HG02759 (cell line): Measurements from ENCODE around the gene TMEM106C.

Experiments
- ATAC-seq: cut with Tn5 transposase; IDR thresholded peaks from one replicate; pipeline ENCODE4 v1.9.1; 2021; ENCODE audit warnings: mild to moderate bottlenecking, moderate library complexity; ENCODE audit not compliant: unreplicated experiment

Gene TMEM106C, protein sequence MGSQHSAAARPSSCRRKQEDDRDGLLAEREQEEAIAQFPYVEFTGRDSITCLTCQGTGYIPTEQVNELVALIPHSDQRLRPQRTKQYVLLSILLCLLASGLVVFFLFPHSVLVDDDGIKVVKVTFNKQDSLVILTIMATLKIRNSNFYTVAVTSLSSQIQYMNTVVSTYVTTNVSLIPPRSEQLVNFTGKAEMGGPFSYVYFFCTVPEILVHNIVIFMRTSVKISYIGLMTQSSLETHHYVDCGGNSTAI

DNA sequence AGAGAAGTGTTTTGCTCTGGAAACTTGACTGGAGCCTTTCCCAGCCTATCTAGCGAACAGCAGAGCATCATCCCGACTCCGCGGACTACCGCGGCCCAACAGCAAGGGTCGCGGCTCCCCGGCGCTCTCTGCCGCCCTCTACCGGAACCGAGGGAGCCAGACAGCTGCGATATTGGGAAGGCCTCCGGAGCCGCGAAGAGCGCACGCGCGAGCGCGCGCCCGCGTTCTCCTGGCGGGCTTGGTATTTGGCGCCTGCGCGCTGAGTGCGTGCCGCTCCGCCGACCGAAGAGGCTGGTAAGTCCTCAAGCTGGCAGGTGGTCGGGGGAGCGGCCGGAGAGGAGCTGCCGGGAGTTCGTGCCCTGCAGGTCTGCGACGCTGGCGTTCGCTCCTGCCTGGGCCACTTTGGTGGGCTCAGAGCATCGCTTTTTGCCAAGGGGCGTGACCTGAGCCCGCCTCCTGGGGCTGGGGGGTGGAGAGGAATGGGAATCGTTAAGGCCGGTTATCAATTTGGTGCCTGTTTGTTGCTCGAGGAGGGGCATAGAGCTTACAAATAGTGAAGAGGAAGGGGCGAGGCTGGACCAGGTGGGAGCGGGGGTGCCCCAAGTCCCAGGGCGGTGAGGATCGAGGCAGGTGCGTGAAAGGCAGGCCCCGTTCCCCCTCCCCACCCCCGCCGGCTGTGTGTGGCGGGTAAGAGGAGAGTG lies at the start of gene TMEM106C:
TSS of gene TMEM106C (plus strand) at position 257 of the 701 bp plus-strand sequence. CDS start 641 bp downstream, outside the sequence.
- ATAC-seq = peak; percentile 95

DNA sequence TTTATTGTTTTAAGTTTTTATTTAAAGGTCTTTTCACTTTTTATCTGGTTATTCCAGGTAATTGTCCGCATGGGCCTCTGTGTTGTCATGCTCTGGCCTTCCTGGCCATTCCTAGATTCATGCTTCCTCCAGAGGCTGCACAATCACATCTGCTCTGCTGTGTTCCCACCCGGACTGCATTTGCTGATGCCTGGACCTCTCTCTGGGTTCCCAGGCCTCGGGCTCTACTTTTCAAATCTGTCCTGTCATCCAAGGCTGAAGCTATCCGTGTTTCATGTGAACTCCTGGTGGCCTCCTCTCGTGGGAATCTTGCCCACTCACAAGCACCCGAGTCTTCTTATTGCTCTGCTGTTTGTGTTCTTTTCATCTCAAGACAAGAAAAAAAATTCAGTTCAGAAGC lies 42.5 kb upstream of the TMEM106C start:
- no peak for ATAC-seq

DNA sequence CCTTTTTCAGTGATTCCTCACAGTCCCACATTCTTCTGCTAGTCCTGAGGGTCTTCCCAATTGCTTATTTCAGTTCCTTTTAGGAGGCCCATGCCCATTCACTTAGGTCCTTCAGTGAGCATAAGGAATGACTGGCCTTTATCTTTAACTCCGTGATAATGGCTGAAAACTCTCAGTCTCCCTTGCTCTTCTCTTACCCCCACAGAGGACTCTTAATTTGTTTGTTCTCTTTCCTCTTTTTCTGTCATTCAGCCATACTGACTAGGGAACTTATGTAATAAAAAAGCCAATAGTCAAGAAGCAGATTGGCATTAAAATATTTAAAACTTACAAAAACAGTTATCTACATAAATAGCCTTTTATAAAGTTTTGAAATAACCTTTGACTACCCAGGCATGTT lies 41.5 kb upstream of the TMEM106C start:
- no peak for ATAC-seq

DNA sequence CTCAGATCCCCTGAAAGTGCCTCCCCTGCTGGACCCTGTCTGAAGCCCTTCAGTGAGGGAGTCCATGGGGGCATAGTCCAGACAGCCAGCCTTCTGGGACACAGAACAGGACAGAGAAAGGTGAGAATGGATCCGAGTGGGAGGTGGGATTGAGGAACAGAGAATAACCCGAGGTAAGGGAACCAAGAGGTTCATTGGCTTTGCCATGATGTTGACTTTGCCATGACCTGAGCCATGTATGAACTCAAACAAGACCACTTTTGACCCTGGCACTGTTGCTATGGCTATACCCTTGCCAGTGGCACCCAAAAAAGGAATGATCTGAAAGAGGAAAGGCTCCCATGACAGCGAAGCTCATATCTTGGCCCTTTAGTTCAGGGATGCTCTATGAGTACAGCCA lies 36.0 kb upstream of the TMEM106C start:
- no peak for ATAC-seq

DNA sequence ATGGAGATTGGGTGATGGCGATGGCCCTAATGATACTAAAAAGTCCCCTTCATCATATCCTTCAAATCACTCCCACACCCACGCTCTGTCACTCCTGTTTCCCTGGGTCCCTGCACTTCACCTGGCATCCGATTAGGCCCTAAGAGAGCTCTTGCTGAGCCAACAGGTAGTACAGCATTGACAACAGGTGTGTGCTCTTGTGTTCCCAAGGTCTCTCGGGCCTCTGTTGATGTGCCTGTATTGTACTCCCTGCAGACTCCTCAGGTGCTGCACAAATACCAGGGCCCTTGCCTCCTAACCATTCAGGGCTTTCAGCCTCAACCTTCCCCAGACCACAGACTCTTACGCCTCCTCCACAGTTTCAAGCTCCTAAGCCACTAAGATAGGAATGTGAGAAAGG lies 32.8 kb upstream of the TMEM106C start:
- no peak for ATAC-seq

DNA sequence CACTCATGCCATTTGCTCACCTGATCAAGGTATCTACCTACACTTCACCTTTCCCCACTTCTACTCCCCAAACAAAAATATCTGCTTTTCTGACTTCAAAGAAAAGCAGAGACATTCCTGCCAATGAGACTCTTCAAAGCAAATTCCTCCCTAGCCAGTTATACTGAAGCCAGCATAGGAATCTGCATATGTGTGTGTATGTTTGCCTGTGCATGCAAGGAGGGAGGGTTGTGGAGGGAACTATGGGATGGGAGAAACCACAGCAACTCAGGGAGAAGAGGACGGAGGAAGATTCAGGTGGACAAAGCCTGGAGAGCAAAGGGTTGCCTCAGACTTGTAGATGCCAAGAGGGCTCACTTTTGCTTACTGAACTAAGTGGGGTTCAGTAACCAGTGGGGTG lies 32.2 kb upstream of the TMEM106C start:
- ATAC-seq = no peak

DNA sequence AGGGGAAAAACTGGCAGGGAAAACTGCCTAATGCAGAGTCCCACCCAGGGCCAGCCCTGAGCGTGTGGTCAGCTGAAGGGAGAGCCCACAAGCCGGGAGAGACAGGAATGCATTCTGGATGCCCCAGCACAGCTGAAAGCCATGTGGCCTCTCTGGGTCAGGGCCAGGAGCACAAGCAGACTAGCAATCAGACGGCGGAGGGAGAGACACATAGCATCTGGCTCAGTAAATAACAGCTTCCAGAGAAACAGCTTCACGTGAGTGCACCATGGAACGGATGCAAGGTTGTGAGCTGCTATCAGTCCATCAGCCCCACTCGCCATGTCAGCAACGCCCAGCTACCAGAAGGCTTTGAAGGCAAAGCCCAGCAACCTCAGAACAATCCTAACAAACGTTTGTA lies 28.2 kb upstream of the TMEM106C start:
- no peak for ATAC-seq

DNA sequence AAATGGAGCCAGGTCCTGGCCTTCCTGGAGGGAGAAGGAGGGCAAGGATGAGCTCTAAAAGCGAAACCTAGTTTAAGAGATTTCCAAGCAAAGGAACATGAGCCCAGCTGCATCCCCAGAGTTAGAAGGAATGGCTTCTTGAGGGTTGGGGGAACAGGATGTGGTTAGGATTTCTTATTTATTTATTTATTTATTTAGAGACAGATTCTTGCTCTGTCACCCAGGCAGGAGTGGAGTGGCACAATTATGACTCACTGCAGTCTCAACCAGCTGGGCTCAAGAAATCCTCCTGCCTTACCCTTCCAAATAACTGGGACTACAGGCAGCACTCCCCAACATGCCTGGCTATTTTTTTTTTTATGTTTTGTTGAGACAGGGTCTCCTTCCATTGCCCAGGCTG lies 25.3 kb upstream of the TMEM106C start:
- no peak for ATAC-seq

DNA sequence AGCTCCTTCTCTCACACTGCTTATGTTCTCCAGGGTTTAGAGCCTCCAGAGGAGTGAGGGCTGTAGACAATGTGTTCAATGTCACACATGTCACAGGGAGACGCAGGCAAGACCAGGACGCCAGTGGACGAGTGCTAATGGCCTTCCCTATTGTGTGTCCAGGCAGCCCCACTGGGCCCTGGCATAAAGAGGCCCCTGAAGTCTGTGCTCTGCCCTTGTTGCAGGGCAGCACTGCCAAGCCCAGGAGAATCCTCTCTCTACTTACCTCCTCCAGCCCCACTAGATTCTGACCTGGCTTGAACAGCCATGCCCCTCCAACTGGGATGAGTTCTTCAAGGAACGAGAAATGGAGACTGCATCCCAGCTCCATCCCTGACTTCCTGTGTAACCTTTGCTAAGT lies 24.8 kb upstream of the TMEM106C start:
- ATAC-seq = no peak

DNA sequence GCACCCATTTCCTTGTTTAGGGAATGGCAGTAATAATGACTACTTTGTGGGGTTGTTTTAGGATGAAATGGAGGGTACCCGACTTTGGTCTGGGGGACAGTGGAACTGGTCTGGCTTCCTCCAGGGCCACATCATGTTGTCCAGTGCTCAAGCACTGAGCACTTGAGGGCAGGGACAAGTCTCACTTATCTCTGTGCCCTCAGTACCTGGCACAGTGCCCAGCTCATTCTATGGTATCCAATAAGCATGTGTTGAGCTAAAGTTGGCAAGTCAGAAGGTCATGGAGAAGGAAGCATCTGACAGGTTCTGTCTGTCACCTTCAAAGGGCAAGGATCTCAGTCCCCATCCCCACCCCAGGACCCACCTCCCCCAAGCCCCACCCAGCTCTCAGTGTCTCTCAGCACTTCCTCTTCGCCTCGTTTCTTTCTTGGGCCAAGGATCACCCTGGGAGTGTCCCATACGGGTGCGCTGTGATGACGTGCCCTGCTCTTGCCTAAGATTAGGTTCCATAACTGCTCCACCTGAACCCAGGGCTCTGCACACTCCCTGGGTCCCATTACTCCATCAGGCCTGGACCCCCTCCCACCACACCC lies 24.3 kb upstream of the TMEM106C start:
- no peak for ATAC-seq

DNA sequence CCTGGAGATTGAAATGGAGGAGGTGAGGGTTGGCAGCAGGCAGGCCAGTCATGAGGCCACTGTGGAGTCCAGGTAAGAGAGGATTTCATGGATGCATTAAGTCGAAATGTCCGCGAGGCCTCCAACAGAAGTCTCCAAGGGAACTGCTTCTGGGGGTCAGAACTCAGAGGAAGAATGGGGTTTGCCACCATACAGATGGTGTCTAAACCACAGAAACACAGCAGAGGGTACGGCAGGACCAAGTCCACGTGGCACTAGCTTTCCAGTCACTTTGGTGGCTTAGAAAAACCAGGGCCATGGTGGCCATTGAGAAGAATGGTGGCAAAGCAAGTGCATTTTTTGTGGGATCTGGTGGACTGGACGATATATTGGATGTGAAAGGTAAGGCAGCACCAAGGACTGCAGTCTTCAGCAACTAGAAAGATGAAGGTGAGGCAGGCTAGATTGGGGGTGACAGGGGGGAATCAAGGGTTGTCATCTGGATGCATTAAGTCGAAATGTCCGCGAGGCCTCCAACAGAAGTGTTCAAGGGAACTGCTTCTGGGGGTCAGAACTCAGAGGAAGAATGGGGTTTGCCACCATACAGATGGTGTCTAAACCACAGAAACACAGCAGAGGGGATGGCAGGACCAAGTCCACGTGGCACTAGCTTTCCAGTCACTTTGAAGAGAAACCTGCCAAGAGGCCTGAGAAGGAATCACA lies 22.5 kb upstream of the TMEM106C start:
- no peak for ATAC-seq

DNA sequence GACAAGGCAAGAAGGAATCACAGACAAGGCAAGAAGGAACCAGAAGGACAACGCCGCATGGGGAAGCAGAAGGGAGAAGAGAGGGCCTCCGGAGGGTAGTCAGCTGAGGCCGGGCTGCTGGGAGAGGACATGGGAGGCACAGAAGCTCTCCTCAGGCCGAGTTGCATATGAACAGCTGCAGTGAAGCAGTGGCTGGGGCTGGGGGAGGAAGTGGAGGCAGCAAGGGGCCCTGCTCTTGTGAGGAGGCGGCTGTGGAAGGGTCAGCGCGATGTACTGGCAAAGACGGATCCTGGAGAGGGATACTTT lies 22.0 kb upstream of the TMEM106C start:
- no peak for ATAC-seq

DNA sequence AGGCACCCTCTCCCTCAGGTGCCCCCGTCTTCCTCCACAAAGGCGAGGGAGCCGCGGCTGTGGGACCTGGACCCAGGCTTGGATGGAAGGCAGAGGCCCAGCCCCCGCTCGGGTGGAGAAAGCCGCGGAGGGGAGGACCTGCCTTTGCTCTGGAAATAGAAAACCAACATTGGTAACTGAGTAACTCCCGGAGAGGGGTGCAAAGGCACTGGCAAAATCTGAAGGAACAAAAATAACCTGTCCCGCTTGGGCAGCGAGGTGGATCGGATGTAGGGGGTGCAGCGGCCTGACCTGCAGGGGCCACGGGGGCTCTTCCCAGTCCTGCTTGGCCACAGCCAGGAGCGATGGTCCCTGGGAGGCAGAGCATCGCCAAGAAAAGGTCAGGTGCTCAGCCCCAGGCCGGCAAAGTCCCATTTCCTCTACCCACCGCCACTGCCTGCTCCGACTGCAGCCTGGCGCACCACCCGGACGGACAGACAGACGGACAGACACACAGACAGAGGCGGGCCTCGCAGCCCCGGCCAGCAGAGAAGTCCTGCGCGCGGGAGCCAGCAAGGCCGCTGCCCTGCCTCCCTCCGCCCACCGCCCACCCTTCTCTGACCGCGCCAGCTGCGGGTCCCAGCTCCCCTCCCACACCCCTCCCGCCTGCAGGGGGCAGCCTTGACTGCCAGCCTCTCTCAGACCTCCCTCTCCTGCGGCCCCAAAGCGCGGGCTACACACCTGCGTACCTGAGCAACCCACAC lies 21.4 kb upstream of the TMEM106C start:
- ATAC-seq = no peak

DNA sequence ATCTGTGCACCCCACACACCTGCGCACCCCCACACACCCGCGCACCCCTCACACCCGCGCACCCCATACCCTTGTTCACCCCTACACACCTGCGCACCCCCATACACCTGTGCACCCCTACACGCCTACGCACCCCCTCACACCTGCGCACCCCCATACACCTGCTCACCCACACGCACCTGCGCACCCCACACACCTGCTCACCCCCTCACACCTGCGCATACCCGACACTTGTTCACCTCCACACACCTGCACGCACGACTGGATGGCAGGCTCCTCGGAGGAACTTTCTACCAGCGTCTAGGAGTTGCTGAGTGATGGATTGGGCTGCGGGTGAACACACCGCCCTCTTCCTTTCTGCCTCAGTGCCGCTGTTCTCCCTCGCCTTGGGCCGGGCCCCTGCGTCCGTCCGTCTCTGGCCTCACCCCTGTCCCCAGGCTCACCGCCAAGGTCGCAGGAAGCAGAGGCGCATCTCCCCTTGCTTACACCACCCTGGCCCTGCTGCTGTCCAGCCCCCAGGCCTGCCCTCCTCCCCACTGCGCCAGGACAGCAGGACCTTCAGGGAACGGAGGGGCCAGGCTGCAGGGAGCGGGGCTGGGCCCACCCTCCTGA lies 20.7 kb upstream of the TMEM106C start:
- no peak for ATAC-seq

DNA sequence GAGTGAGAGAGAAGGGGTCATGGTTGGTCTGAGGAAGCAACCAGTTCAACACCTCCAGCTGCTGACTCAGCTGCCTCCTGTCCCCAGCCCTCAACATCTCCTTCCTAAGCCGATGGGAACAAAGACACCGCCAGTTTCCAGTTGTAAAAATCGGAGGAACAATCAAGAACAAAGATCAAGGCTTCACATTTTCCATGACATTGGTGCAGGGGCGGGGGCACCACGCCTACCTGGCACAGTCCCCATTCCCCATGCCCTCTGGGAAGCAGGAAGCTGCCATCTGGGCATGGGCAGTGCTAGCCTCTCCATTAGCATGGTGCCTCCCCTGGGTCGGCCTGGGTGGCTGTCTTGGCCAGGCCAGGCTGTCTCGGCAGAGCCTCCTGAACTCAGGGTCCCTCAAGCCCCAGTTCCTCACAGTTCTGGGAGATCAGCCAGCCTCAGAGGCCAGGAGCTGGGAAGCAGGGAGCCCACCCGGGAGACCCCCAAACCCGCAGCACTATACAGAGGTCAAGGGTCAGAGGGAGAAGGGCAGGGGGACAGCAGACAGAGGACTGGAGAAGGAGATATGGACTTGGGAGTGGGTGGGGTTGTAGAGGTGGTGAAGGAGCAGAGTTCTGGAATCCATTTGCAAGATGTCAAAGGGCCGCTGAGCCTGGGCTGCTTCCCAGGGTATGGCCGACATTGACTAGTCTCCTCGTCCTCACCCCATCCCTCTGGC lies 19.6 kb upstream of the TMEM106C start:
- no peak for ATAC-seq

DNA sequence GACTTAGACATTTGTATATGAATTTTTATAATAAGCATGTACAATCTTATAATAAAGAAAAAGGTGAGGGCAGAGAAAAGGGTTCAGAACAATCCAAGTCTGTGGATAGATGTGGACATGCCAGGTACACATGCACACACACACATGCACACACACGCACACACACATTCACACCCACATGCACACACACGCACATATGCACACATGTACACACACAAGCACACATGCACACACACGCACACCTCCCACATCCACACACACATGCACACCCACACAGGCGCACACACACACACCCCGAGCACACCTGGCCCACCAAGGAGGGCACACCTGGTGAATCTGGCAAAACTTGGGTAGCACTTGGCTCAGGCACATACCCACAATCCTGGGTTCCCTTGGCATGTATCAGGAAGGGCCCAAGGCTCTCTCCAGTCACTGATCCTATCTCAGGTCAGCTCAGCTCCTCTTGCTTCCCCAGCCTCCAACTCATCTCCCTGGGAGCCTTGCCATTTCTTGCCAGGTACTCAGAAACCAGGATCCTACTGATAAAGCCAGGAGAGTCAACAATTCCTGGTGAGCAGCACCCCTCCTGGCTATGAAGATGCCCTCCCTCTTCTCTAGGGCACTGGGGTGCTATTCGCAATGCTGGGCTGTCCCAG lies 18.6 kb upstream of the TMEM106C start:
- no peak for ATAC-seq

DNA sequence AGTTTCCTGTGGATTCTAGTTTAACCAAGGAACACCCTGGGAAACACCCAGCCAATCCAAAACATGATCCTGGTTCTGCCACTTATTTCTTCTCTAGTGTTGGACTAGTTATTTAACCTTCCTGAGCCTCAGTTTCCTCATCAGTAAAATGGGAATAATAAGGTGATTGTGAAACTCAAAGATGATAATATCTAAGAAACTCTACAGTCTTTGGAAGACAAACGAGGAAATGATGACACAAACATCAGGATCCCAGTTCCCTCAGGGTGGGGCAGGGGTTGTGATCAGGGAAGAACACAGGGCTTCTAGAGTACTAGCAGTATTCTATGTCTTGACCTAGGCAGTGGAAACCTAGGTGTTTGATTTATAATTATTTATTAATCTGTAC lies 18.1 kb upstream of the TMEM106C start:
- no peak for ATAC-seq

DNA sequence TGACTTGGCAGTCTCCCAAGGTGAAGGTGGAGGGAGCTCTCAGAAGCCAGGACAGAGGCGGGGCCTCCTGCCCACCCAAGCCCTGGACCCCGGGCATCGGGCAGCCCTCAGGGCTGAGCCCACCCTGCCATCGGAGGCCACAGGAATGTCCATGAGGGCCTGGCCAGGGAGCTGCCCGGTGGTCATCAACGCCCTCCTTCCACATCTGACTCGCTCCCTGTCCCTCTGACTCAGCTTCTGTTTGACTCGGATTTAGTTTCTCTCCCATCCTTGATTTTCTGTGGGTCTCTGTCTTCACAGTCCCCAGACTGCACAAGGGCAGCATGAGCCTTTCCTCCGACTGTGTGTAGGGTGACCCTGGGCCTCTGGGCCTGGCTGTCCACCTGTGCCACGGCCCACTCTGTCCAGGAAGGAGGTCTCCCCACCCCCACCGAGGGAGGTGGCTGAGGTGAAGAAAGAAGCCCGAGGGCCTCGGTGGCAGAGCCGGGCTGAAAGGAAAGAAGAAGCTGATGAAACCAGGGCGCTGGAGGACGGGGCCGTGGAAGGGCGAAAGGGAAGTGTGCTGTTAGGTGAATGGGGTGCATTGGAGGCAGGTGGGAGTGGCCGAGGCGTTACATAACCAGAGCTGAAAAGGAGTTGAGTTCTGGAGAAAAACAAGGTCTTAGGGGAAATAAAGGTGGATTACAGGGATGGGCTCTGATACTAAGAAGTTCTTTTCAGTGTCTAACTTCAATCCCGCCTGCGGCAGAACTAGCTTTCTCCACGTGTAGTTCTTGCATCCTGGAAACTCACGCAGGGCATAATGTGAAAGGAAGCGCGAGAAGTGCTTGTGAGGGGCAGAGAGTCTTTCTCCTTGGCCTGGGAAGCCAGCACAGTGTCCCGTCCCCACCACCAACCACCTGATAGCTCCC lies 16.7 kb upstream of the TMEM106C start:
- no peak for ATAC-seq

DNA sequence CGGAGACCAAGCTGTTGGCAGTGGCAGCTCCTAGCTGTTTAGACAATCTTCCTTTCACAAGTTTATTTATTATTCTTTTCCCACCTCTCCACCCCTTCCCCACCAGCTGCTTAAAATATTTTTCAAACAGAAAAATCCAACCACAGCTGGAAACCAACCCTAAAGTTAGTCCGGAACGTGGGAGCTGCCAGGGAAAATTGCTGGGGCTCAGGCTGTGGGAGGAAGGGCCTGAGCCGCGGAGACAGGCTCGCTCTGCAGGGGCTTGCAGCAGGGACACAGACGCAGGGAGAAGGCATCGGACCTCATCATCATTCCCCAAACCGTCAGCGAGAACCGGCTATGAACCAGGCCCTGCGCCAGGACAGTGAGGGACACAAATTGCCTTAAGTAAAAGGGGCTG lies 16.1 kb upstream of the TMEM106C start:
- no peak for ATAC-seq
